Measurements from ENCODE around the gene ETV6. TPM values are rescaled to one million over a fixed set of nuclear protein-coding genes. Genes with fewer than 3 reads are reported as not detected.

ETV6 gene
- total RNA-seq, 1 experiment from 2014 or later, result 14.1 TPM

DNA sequence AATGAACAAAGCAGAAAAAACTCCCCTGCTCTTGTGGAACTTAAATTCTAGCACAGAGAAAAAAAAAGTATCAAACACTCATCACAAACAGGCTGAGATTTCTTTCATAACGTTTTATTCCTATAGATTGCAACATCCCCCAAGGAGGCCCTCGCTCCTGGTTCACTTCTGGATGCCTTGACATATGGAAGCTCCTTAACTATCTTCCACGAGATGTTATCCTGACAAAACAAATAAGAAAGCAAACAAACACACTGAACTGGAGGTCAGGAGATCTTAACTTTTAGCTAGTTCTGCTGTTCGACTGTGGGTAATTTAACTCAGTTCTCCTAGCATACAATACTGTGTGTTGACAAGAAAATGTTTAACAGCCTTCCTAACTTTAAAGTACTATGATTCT lies 104.8 kb downstream of the ETV6 start:
- DNase-seq (ENCODE audit: low read depth, low spot score) (no peak), ATAC-seq (no peak)
- Histone ChIP-seq H3K4me2 (ENCODE audit: low read length) (no peak overlapping the region), H3K79me2 (ENCODE audit: insufficient read depth, low read length) (no peaks in the 10 kb centered on the region), H3K27me3 (ENCODE audit: insufficient read depth, low read length) (no peaks in the 10 kb centered on the region), H2AFZ (ENCODE audit: low read depth, low read length, poor library complexity, severe bottlenecking) (no peak overlapping the region), H3K9me3 (ENCODE audit: control insufficient read depth in 1 of 2, insufficient read depth in 1 of 2, low read depth in 1 of 2, low read length in 2 of 2) (no peaks in the 10 kb centered on the region), H3K27ac (ENCODE audit: low read depth, low read length) (no peak overlapping the region), H3K9ac (ENCODE audit: low read length) (no peak overlapping the region), H3K4me3 (replicated peaks in 1 of 2; ENCODE audit: low read depth in 1 of 2, low read length in 2 of 2) (no peak overlapping the region), H4K20me1 (ENCODE audit: insufficient read depth) (no peaks in the 10 kb centered on the region), H3K4me1 (ENCODE audit: control insufficient read depth in 1 of 2, insufficient read depth in 2 of 2, low read length in 2 of 2) (no peaks in the 10 kb centered on the region), H3K9me2 (ENCODE audit: insufficient read depth) (no peaks in the 10 kb centered on the region), H3K36me3 (ENCODE audit: control insufficient read depth in 1 of 2, insufficient read depth in 2 of 2, low read length in 2 of 2) (peaks cover 0 to 2% of the 10 kb centered on the region in 2 experiments; a peak in 1 of 4 replicates)
- POLR2A ChIA-PET, result no interaction called here
- BruUV-seq (replicated peaks), result no TSS peak
- intact Hi-C loops (cut with micrococcal nuclease), result no loop called here
- CTCF ChIA-PET, result no interaction called here
- no peak for TF ChIP-seq TCF7L2 (IDR thresholded peaks at IDR 0.05; ENCODE audit: borderline replicate concordance, extremely low read depth, insufficient read depth, insufficient read length)
- TF ChIP-seq ZFX (IDR thresholded peaks at IDR 0.05), result no peak
- no peak for TF ChIP-seq RAD21 (IDR thresholded peaks at IDR 0.05; ENCODE audit: low read depth)
- TF ChIP-seq CEBPB (IDR thresholded peaks at IDR 0.05; ENCODE audit: low read depth), result no peak
- RAD21 ChIA-PET (ENCODE audit: low non-redundant PET in 1 of 2, low total read pairs in 2 of 2, uncharacterized antibody in 2 of 2, unreplicated experiment in 2 of 2), result no interaction called here

DNA sequence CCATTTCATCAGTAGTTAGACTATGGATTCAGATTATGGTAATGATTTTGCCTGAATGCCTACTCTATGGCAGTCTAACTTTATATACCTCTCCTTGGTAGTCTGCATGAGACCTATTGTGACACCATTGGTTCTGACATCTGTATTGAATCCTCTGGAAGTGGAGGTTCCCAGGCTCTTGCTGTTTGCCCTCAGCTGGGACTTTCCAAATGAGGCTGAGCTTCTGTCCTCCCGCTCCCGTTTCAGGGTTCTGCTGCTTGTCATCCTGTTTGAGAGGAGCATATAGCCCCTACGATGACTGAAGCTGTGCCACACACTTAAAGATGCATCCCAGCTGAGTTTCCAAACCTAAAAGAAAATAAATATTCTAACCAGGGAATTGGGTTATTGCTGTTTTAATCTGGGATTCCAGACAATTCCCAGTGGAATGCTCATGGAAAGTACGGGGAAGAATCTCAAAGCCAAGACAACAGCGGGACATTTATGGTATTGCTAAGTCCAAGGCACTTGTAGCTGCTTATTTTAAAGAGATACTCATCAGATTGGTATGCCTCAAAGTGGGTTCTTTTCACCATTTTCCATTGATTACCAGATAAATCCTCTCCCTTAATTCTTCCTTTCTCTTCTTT lies 105.9 kb downstream of the ETV6 start:
- POLR2A ChIA-PET, result no interaction called here
- no TSS peak for BruUV-seq (replicated peaks)

More for the DNA sequence above, 105.9 kb downstream of the ETV6 start:
- ATAC-seq, result no peak
- CTCF ChIA-PET, result no interaction called here
- TF ChIP-seq ZFX (IDR thresholded peaks at IDR 0.05), result no peak
- TF ChIP-seq EZH2phosphoT487 (IDR thresholded peaks at IDR 0.05; ENCODE audit: borderline replicate concordance), result no peak
- TF ChIP-seq SP1 (IDR thresholded peaks at IDR 0.05; ENCODE audit: low read depth), result no peak
- TF ChIP-seq SRF (IDR thresholded peaks at IDR 0.05; ENCODE audit: low read depth), result no peak
- no peak for TF ChIP-seq POLR2A (IDR thresholded peaks at IDR 0.05; ENCODE audit: borderline replicate concordance, extremely low read depth, insufficient read depth, insufficient read length)
- no peak for TF ChIP-seq JUND (IDR thresholded peaks at IDR 0.05)
- TF ChIP-seq, protein P1, sequence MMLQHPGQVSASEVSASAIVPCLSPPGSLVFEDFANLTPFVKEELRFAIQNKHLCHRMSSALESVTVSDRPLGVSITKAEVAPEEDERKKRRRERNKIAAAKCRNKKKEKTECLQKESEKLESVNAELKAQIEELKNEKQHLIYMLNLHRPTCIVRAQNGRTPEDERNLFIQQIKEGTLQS (IDR thresholded peaks at IDR 0.05), result no peak
- TF ChIP-seq POLR2AphosphoS5 (IDR thresholded peaks at IDR 0.05; ENCODE audit: low read depth, low read length), result no peak
- no peak for TF ChIP-seq CEBPB (IDR thresholded peaks at IDR 0.05; ENCODE audit: low read depth)
- no peak for TF ChIP-seq REST (IDR thresholded peaks at IDR 0.05; ENCODE audit: low read depth)
- no peak for TF ChIP-seq MAX (IDR thresholded peaks at IDR 0.05)
- H3K4me1 ChIP-seq (ENCODE audit: control insufficient read depth in 1 of 2, insufficient read depth in 2 of 2, low read length in 2 of 2), result no peaks in the 10 kb centered on the region
- no peak overlapping the region for H3K4me3 ChIP-seq (replicated peaks in 1 of 2; ENCODE audit: low read depth in 1 of 2, low read length in 2 of 2)
- peaks cover 0 to 2% of the 10 kb centered on the region in 2 experiments; a peak in 1 of 4 replicates for H3K36me3 ChIP-seq (ENCODE audit: control insufficient read depth in 1 of 2, insufficient read depth in 2 of 2, low read length in 2 of 2)
- H3K27me3 ChIP-seq (ENCODE audit: insufficient read depth, low read length), result no peaks in the 10 kb centered on the region
- H3K9me2 ChIP-seq (ENCODE audit: insufficient read depth), result no peaks in the 10 kb centered on the region
- no peaks in the 10 kb centered on the region for H3K79me2 ChIP-seq (ENCODE audit: insufficient read depth, low read length)
- H2AFZ ChIP-seq (ENCODE audit: low read depth, low read length, poor library complexity, severe bottlenecking), result no peak overlapping the region
- intact Hi-C loops (cut with micrococcal nuclease), result no loop called here
- H3K9me3 ChIP-seq (ENCODE audit: control insufficient read depth in 1 of 2, insufficient read depth in 1 of 2, low read depth in 1 of 2, low read length in 2 of 2), result no peaks in the 10 kb centered on the region
- no peak overlapping the region for H3K27ac ChIP-seq (ENCODE audit: low read depth, low read length)
- H3K9ac ChIP-seq (ENCODE audit: low read length), result no peak overlapping the region
- DNase-seq (ENCODE audit: low read depth, low spot score), result no peak
- H3K4me2 ChIP-seq (ENCODE audit: low read length), result no peak overlapping the region
- no peaks in the 10 kb centered on the region for H4K20me1 ChIP-seq (ENCODE audit: insufficient read depth)
- RAD21 ChIA-PET (ENCODE audit: low non-redundant PET in 1 of 2, low total read pairs in 2 of 2, uncharacterized antibody in 2 of 2, unreplicated experiment in 2 of 2), result no interaction called here
